Activated CD4-positive, alpha-beta T cell treated with anti-CD3 and anti-CD28 coated beads for 48 hours (primary cell): ENCODE results near the gene LDLRAD4.
"Not testable (repeated sequence)": the region's sequence is repeated elsewhere in the genome, so short reads cannot be mapped to it uniquely, and the experiment has no call there.

ENCODE experiments used
- DNase-seq: peaks from one replicate; pipeline ENCODE4 v3.0.0-alpha.2; 2020

LDLRAD4 gene

DNA sequence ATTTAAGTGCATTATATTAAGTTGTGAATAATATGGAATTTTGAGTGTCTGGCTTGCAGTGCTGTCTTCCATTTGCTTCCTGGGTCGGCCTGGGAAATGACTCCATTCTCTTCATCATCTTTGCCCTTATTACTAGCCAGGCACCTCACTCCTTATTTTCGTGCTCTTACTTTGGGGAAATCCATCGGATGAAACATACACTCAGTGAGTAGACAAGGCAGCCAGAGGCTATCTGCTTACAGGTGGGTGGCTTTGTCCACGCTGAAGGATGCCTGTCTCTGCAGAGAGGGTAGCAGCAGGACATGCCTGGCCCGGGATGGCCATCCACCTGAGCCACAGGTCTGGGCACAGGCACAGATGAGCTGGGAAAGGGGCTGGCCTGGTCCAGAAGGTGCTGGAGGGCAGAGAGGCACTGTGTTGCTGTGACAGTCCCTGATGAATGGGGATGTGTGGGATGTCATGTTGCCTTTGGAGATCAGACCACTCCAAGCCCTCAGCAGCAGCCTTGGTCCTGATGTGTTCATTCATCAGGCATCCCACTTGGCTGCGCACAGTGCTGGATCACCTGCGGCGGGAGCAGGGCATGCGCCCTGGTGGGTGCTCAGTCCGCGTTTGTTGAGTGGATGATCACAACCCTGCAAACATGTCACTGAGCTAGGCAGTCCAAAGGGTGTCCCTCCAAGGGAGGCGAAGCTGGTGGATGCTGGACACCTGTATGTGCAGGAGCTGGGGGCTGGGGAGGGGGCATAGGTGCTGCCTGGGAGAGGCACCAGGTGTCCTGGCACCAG, 236.0 kb downstream of the LDLRAD4 start:
- no peak for DNase-seq

DNA sequence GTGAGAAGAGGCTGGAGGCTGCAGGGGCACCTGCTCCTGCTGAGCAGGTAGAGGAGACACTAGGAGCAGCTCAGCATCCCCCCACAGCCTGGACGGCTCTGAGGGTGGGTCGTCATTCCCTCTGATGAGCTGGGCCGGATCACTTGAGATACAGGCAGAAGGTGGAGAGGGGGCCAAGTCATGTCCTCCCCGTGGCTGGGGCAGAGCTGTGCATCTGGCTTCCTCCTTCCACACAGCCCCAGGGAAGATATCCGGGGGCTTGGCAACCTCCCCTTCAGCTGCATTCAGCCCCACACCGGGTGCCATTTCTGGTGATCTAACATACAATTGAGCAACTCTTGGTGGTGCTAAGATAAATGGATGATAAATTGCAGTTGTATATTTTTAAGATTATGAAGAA, 236.9 kb downstream of the LDLRAD4 start:
- DNase-seq: no peak

DNA sequence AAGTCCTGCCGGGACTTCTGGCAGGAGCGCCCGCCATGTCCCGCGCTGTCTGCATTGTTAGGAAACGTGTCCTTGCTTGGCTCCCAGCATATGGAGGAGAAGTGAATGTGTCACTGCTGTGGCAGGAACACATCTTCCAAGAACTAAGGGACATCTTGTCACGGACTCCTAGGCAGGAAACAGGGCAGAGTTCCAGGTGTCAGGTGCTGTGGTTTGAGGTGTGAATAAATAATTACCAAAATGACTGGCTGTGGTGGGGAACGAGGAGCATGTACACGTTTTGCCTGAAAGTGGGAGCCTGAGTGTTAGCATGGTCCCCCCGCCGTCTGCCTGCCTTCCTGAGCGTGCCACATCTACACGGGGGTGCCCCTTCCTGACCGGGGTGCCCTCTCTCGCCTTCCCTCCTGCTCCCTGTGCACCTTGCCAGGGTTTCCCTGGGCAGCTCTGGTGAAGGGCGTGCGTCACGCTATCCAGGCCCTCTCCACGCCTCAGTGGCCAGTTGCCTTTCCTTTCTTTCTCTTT, 237.5 kb downstream of the LDLRAD4 start:
- DNase-seq: peak; percentile 68

DNA sequence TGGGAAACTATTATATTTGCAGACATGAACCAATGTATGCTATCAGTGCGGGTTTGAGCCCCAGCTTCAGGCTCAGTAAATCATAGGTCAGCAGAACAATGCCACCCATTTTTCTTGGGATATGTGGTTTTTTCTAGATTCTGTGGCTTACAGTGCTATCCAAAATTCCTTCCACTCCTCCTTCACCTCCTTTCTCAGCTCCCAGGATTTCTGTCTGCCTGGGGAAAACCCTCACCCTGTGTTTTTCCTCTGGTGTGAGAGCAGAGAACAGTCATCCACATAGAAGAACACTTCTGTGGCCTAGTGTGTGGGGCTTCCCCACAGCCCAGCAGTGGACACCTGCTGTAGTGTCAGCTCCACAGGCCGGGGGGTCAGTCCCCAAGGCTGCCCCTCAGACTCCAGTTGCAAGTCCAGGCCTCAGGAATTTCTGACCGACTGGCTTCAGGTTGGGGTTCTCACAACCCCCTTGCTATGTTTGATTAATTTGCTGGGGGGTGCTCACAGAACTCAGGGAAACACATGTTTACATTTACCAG, 238.2 kb downstream of the LDLRAD4 start:
- DNase-seq: no peak

DNA sequence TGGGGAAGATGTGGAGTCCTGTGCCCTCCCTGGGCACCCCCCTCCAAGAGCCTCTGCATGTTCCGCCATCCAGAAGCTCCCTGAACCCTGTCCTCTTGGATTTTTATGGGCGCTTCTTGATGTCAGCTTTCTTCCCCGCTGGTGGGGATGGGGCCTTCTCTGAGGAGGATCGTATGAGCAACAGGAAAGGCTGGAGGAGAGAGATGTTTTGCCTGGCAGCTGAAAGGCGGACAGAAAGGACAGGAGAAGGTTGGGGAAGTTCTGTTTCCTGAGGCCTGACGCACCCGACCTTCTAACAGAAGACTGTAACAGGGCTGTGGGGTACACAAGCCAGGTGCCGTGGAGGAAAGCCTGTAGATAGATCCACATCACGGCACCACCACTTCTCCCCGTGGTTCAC, 238.8 kb downstream of the LDLRAD4 start:
- no peak for DNase-seq

DNA sequence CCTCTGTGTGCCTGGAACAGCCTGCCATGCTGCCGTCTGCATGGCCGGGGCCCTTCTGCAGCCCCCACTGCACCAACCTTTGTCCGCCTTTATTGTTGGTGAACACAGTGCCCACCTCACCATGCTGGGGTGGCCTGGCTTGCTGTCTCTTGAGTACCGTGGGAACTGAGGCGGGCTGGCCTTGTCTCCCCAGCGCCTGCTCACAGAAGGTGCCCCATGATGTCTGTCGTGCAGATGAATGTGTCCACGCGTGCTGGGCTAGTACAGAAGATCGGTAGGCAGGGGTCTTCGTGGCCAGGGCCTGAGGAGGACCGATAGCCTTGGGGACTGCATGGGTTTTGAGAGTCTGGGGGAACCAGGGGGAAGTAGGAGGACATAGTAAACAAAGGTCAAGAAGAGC, 242.4 kb downstream of the LDLRAD4 start:
- no peak for DNase-seq

DNA sequence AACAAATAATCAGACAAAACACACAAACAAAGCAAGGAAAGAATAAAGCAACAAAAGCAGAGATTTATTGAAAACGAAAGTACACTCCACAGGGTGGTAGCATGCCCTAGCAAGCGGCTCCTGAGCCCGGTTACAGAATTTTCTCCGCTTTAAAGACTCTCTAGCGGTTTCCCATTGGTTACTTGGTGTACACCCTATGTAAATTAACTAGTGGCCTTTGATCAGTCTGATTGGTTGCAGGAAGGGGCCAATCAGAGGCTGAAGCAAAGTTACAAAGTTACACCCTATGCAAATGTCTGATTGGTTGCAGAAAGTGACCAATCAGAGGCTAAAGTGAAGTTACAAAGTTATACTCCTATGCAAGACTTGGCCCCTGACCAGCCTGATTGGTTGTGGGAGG, 242.9 kb downstream of the LDLRAD4 start:
- DNase-seq: no peak

DNA sequence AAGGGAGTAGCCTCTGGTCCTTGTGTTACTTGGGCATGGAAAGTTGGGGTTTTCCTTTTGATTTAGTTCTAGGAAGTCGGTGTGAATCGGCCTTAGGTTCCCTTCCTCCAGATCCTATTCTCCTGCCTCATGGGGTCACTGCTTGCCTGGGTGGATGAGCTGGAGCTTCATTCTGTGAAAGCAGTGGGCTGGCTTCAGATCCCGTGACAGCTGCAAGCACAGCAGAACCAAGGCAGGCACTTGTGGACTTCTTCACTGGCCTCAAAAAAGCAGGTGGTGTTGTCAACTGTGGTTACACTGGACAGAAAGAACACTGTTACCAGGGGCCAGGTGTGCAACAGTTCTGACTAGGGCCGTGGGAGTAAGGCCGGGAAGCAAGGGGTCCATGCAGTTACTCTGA, 243.4 kb downstream of the LDLRAD4 start:
- DNase-seq: no peak

DNA sequence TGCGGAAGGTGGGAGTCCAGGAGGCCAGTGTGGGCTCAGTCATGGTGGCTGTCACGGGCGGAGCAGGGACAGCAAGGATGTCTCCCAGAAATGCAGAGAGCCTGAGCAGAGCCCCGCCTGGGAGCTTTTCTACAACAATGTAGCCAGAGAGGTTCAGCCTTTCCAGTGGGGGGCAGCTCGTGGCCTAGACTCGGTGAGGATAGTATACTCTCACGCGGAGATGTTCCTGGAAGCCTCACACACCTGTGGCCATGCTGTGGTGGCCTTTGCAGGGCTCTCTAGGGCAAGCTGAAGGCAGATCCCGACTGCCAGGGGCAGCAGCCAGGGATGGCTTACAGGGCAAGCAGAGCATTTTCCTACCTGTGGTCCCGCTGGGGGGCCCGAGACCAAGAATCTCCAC, 244.1 kb downstream of the LDLRAD4 start:
- no peak for DNase-seq

DNA sequence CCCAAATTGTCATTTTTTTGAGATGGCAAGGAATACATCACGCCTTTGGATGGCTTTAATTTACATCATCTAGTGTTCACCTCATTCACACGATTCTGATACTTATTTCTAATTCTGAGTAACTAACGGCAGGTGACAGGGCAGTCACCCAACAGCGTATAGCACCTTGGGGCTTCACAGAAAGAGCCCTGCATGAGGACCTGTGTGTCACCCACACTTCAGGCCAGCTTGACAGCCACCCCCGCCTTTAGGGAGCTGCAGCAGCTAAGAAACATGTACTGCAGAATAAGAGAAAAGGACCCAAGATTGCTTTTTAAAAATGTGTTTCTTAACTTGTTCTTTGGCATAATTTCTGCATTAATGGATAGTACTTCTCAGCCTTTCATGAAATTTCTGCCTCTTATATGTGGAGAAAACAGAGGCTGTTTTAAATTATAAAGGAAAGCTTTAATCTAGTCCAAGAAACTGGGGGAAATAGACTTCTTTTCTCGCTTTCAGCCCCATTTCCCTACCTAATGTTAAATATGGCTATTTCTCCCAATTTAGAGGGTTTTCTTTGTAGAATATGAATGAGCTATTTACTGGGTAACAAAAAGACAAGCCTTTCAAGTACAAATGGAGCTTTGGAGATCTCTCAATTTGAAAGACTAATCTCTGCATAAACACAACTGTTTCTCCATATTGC, 245.1 kb downstream of the LDLRAD4 start:
- peak; percentile 42 for DNase-seq

DNA sequence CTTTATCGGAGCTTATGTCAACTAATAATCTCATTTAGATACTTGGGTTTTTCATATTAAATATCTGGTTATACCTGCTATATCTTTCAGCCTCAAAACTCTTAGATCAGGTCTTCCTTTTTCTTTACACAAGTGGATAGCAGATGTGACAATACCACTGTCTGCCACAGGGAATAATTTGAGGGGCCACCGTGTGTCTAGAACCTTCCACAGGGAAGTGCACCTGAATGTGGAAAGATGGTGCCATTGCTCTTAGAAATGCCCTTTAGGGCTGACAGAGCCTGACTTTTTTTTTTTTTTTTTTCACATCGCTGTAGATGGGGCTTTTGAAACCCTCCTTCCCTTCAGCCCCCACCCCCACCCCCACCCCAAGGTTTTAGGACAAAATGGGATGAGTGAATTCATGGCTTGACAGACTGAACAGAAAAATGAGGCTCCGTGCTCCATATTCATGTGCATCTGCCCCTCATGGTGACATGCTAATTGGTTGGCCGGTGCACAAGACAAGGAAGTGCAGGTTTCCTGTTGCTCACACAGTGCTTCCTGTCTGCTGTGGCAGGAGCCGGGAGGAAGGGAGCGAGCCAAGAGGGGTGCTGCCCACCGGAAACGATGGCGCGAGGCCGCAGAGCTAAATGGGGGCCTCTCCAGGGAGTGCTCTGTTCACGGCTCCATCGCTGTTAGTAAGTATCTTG, 246.0 kb downstream of the LDLRAD4 start:
- DNase-seq: peak; percentile 78

DNA sequence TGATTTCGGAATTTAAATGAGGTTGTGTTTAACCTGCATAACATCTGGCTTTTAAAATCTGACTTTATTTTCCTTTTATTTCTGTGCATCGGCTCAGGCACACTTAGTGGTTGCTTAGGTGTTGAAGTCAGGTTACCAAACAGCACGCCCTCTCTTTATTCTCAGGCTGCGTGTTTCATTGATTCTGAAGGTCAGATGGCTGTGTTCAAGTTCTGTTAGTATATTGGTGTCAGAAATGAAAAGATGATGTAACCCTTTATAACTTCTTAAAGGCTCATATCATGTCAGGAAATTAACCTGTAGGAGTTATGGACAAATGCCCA, 246.5 kb downstream of the LDLRAD4 start:
- no peak for DNase-seq

DNA sequence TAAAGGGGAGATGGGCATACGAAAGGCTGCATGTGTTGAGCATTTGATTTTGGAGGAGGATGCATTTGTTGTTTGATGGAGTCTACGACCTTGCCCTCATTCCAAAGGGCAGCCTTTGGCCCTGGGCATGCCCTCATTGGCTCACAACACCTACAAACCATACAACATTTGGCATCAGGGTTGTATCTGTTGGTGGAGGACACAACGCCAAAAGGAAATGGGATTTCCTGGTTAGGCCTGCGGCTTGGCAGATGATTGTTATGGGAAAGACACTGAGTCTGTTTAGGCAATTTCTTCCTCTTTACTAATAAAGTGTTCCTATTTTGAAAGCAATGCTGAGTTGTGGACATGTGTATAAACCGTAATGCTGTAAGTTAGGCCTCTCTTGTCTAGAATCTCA, 246.9 kb downstream of the LDLRAD4 start:
- DNase-seq: no peak

DNA sequence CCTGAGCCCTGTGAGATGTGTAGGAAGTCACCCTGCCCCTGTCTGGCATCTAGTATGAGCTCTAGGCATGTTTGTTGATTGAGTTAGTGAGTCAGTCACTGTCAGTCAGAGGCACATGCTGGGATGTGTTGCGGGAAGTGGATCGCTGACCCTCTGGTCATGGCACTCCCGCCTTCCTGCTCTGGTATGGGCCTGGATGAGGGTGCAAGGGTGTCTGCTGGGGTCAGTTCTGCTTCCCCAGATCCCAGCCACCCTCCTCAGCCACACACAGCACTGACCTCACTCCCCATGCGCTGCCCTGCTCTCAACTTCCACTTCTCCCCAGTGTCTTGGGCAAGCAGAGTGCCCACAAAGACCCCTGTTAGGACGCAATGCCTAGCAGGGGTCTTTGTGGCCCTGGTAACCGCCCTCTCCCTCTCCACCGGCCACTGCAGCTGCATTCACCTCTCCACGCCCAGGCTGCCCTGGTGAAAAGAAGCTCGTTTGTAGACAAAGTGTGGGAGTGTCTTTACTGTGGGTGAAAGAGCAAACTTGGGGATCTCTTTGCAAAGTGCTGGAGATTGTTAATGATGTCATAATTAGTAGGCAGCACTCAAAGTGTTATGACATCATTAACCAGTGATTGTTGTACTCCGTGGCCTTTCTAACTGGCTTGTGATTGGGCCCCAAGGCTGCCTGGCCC, 252.1 kb downstream of the LDLRAD4 start:
- DNase-seq: no peak

DNA sequence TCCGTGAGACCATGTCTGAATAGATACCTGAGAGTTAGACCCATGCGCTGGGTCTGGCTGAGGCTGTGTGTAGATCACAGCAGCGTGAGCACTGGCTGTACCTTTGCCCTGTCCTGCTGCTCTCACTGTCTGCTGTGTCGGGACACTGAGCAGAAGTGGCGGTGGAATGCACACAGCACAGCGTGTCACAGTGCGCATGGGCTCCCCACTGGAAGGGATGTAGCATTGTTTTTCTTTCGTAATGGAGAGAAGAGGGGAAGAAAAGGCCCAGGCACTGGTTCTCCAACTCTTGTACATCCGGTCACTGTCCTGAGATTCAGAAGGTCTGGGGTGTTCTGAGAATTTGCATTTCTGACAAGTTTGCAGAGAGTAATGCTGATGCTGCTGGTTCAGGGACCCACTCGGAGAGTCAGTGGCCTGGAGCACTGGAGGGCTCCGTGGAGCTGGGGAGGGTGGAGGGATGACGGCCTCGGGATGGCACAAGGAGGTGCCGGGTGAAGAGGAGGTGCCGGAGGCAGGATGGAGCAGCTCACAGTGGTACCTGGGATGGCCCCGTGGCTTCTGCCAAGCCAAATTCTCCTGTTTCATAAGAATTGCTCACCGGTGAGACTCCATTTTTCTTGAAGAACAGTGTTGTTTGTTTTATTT, 252.8 kb downstream of the LDLRAD4 start:
- DNase-seq: no peak

DNA sequence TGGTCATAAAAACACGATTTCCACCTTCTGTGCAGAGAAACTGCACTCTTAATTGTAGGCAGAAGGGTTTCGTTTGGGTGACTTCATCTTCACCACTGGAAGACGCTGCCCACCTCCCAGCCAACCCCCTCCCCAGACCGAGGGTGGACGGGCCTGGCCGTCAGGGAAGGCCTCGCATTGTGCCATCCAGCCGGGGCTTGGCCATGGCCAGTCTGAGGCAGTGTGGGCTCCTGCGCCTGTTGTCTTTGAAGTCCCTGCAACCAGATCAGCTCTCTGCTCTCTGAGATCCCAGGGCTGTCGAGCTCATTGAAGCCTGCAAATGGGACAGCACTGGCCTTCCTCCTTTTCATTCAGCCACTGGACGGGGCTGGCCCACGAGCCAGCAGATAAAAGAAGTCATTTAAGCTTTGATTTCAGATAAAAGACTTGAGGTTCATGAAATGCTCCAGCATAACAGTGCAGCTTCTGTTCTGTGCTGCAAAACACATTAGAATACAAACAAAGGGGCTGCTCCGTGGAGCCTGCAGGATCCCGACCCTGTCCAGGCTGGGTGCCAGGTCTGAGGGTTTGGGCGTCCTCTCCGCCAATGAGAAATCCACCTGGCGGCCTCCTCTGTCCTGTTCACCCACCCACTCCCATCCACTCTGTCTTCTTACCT, 253.5 kb downstream of the LDLRAD4 start:
- DNase-seq: no peak

DNA sequence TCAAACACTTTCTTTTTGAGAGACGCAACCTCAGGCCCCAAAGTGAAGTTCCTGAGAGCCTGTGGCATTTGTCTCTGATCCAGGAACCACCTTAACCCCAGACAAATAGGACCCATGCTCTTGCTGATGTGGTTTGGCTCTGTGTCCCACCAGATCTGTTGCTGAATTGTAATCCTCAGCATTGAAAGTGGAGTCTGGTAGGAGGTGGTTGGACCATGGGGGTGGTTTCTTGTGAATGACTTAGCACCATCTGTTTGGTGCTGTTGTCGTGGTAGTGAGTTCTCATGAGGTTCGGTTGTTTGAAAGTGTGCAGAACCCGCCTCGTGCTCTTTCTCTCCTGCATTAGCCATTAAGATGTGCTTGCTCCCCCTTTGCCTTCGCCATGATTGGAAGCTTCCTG, 255.2 kb downstream of the LDLRAD4 start:
- DNase-seq: no peak

DNA sequence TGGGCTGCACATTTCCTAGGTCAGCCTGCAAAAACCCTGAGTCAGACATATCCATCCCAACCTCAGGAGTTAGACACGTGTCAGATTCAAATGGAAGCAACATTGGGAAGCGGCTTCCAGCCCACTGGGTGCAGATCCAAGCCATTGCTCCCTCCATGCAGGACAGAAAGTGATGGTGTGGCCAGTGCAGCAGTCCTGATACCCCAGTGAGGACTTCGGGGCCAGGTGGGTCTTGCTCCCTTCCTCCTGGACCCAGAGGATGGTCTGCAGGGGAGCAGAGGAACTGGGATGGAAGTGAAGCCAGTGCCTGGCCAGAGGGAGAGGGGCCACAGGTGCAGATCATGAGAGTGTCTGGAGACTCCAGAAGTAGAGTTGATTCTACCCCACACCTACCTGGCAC, 255.8 kb downstream of the LDLRAD4 start:
- no peak for DNase-seq

DNA sequence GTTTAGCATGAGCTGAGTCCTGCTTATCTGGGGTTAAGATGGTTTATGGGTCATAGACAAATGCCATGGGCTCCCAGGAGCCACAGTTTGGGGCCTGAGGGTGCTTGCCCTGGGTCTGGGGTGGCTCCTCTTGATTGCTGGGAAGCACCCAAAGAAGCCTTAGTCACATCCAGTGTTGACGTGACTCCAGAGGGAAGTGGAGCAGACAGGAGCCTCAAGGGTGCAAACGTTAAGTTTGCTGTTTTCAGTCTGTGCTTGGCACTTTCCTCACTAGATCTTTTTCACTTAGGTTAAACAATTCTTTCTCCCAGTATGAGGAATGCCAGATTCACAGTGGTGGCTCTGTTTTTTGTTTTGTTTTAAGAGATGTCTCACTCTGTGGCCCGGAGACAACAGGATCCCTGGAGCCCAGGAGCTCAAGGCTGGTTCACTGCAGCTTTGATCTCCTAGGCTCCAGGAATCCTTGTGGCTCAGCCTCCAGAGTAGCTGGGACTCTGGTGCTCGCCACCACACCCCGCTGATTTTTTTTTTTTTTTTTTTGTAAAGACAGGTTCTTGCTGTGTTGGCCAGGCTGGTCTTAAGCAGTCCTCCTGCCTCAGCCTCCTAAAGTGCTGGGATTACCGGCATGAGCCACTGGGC, 256.5 kb downstream of the LDLRAD4 start:
- no peak for DNase-seq

DNA sequence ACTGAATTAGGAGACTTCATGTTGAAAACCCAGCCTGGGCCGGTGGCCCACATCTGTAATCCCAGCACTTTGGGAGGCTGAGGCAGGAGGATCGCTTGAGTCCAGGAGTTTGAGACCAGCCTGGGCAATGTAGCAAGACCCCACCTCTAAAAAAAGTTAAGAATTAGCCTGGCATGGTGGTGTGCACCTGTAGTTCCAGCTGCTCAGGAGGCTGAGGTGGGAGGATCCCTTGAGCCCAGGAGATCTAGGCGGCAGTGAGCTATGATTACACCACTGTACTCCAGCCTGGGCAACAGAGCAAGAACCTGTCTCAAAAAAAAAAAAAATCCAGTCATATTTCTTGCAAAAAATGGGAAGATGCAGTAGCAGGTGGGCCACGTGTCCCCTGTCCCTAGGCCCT, 257.8 kb downstream of the LDLRAD4 start:
- not testable (repeated sequence) for DNase-seq

DNA sequence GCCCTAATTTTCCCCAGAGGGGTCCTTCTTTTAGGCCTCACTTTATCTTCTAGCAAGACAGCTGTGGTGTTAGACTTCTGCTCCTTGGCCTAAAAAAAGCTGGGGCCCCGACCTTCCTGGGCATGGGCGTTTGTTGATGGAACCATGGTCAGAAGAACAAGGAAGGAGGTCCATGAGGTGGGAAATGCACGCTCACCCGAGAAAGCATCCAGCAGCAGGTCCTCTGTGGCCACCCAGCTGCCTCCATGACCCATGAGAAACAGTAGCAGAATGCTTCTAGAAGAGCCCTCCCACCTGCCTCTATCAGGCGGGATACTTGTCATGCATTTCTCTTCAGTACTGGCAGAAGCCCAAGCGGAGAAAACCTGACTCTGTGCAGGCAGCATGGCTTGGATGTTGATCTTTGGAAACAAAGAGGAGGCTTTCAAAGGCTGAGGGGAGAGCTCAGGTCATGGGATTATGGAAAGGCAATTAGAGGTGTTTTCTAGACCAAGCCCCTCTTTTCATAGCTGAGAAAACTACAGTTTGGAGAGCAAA, 258.7 kb downstream of the LDLRAD4 start:
- DNase-seq: no peak
